K562 treated with DMSO at 1 percent for 4 hours (cell line): ENCODE results near the gene KLHL8. TPM values are rescaled to one million over a fixed set of nuclear protein-coding genes. Genes with fewer than 3 reads are reported as not detected.

Experiments used
- total RNA-seq: library from RNA; unstranded; fragments of 300-600 nt; gene quantifications from 2 replicates; pipeline ENCODE4 v1.2.3, GENCODE V29; 2022; ENCODE audit not compliant: insufficient read depth

KLHL8 gene
- total RNA-seq, result 8.2 and 14.0 TPM in 2 replicates

GRCh38 chr4:87220094-87220822 is at the start of gene KLHL8:
TSS of gene KLHL8 (minus strand) at chr4:87220618. CDS start at chr4:87195539, 25,079 bp downstream.

Other genes with a start within 250 kb of the KLHL8 start
- 0.67 TPM in 1 of 2 replicates, not detected in the other for gene HSD17B13, start 102.3 kb upstream of the KLHL8 start, total RNA-seq
- 67.1 and 68.0 TPM in 2 replicates for gene HSD17B11, start 170.6 kb upstream of the KLHL8 start, total RNA-seq
- 11.6 and 12.8 TPM in 2 replicates for gene NUDT9, start 202.0 kb upstream of the KLHL8 start, total RNA-seq